Head of caudate nucleus (tissue), 42 donors: ENCODE data around the gene NELFB.

Experiments used
- DNase-seq, 42 donors: peaks; one replicate each; pipeline versions ENCODE4 v3.0.0 to v3.0.0-alpha.2; 2020 to 2021; ENCODE audit warnings: mixed read lengths in 7 of 42
- intact Hi-C: fragments of 100-400 bp; cut with DNase I; formaldehyde crosslinking; loops from one replicate; pipeline ENCODE4 v1.15.0; 2022

The NELFB gene

DNA sequence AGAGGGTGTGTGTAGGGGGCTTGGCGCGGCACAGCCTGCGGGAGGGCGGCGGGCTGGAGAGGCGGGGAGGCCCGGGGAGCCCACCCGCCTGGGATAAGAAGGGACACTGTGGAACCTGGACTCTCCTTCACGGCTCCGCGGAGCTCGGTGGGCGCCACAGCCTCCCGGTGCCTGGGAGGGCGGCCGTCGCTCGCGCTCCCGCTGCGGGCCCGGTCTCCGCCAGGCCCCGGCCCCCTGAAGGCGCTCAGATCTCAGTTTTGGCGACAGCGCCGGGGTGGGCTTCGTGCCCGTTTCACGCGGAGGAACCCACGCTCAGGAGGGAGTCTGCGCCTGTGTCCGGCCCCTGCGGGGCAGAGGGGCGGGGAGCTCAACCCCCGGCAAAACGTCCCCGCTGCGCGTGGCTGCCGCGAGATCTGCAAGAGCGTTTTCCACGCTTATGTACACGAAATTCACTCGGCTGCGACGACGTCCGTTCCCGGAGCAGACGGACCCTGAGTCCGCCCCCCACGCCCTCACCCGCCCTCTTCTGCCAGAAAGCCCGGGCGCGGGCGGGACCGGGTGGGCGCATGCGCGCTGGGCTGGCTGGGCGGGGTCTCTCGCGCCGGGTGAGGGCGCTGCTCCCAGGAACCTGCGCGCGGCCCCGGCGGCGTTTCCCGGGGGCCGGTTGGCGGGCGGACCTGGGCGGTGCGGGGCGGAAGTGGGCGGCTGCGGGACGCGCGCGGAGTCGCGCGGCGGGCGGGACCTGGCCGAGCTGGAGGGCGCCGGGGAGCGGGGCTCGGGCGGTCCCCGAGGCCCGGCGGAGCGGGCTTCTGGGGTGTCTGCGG is at the start of gene NELFB:
Gene NELFB, plus strand, starts transcription at position 704 of the 824 bp plus-strand sequence.
- intact Hi-C loops = loop anchor here (2.0 kb wide), 1 partner anchor 14 kb away; the partner anchor contains the start of gene TUBB4B
- DNase-seq = peak; percentile 74 to 99 (median 96)

- intact Hi-C loops = no loop called here
- no peak for DNase-seq
Observed at GRCh38 chr9:137206602-137207001, 48.5 kb upstream of the NELFB start.

GRCh38 chr9:137211532-137211931 is 43.6 kb upstream of the NELFB start:
- DNase-seq = no peak
- intact Hi-C loops = no loop called here

- no peak for DNase-seq
- intact Hi-C loops = no loop called here
Observed at GRCh38 chr9:137212520-137212919, 42.6 kb upstream of the NELFB start.

GRCh38 chr9:137213160-137214060 is 41.7 kb upstream of the NELFB start:
- DNase-seq = peak in 3 of 42 donors; percentile 36 to 47 (median 43)
- intact Hi-C loops = no loop called here

DNA sequence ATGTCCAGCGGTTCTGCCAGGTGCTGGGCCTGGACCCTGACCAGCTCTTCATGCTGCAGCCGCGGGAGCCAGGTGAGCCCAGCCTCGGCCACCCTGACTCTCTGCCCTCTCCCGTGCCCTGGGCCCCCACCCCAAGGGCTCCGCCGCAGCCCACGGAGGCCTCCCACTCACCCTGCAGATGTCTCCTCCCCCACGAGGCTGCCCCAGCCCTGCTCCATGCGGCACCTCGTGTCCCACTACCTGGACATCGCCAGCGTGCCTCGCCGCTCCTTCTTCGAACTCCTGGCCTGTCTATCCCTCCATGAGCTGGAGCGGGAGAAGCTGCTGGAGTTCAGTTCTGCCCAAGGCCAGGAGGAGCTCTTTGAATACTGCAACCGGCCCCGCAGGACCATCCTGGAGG is 40.5 kb upstream of the NELFB start:
- DNase-seq = no peak
- intact Hi-C loops = no loop called here

DNA sequence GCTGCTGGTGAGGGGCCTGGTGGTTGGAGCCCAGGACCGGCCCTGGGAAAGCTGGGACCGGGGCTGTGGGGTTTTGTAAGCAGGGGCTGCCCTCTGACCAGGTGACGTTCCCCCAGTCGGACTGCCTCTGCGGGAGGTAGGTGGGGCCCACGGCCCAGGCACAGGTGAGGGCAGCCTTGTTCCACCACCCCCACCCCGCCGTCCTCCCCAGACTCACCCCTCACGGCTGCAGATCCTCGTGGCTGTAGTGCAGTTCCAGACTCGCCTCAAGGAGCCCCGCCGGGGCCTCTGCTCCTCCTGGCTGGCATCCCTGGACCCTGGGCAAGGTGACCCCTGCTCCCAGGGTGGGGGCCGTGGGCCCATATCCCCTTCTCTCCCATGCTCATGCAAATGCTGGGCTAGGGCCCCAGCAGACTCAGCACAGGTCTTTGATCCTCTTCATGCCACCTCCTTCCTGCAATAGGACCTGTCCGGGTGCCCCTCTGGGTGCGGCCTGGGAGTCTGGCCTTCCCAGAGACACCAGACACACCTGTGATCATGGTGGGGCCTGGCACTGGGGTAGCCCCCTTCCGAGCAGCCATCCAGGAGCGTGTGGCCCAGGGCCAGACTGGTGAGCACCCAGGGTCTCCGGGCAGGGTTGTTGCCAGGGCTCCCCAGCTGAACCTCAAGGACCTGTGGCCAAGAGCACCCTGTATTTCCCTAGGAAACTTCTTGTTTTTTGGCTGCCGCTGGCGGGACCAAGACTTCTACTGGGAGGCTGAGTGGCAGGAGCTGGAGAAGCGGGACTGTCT is 39.7 kb upstream of the NELFB start:
- no peak for DNase-seq
- intact Hi-C loops = no loop called here

- intact Hi-C loops = no loop called here
Observed at GRCh38 chr9:137216188-137216965, 38.8 kb upstream of the NELFB start.

DNA sequence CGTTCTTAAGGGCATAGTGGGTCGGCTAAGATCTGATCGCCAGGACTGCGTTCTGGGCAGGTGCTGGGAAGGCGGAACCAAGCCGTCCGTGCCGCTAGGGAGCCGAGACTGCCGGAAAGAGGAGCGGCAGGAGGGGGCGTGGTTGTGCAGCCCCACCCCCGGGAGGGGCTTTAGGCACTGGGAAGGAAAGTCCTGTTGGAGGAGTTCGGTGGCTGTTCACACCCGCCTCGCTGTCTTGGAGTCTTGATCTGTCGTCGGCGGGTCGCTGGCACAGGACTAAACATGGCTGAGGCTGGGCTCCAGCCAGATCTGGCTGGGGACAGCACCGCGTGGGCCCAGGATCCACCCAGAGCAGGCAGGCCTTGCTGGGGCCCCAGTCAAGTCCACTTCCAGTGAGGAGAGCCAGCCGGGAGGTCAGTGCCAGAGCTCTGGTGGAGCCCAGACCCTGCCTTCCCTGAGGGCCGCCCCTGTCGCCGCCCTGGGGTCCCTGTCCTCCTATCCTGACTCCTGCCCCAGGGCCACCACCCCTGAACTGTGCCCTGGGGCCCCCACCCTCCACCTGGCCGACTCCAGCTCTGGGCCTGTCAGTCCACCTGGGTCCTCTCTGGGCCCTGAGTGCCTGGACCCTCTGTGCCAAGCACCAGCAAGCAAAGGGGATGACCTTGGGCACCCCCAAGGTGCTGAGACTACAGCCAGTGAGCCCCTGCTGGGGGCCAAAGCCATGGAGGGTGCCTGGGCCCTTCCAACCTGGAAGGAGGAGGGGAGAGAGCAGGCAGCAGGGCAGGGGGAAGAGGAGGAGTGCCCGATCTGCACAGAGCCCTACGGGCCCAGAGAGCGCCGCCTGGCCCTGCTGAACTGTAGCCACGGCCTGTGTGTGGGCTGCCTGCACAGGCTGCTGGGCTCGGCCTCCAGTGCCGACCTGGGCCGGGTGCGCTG is 37.6 kb upstream of the NELFB start:
- intact Hi-C loops = no loop called here
- DNase-seq = no peak

More at GRCh38 chr9:137216188-137216965, 38.8 kb upstream of the NELFB start:
- no peak for DNase-seq

DNA sequence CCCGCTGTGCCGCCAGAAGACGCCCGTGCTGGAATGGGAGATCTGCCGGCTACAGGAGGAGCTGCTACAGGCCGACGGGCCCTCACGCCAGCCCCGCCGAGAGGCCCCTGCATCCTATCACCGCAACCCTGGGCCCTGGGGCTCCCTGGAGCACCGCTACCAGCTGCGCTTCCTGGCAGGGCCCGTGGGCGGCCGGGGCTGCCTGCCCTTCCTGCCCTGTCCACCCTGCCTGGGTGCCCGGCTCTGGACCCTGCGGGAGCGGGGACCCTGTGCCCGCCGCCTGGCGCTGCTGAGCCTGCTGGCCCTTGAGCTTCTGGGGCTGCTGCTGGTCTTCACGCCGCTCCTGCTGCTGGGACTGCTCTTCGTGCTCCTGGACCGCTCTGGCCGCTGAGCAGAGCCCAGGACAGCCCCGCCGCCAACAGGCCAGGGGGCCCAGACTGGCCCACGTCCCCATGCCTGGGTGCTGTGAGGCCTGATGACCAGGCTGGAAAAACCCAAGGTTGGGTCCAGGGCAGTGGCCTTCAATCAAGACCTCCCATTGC is 36.8 kb upstream of the NELFB start:
- DNase-seq = no peak
- intact Hi-C loops = no loop called here

DNA sequence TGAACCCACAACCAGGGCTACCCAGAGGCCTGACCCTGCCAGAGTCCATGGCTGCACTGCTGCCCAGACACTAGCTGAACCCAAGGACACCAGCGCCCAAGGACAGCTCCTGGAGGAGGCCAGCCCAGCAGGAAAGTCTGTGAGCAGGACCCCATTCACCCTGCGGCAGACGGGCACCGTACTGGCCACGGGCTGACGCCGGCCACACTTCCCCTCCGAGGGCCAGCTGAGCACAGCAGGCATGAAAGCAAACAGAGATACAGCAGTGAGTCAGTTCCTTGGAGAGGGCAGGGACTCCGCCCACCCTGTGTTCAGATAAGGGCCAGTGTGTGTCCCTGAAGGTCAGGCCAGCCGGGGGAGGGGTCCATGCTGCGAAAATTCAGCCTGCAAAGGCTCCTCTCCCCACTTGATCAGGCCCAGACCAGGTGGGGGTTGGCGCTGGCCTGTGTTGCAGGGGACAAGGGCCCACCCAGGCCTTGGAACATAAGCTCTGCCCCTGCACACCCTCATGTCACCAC is 36.3 kb upstream of the NELFB start:
- DNase-seq = no peak
- intact Hi-C loops = no loop called here

GRCh38 chr9:137219757-137220316 is 35.3 kb upstream of the NELFB start:
- no peak for DNase-seq
- intact Hi-C loops = no loop called here

DNA sequence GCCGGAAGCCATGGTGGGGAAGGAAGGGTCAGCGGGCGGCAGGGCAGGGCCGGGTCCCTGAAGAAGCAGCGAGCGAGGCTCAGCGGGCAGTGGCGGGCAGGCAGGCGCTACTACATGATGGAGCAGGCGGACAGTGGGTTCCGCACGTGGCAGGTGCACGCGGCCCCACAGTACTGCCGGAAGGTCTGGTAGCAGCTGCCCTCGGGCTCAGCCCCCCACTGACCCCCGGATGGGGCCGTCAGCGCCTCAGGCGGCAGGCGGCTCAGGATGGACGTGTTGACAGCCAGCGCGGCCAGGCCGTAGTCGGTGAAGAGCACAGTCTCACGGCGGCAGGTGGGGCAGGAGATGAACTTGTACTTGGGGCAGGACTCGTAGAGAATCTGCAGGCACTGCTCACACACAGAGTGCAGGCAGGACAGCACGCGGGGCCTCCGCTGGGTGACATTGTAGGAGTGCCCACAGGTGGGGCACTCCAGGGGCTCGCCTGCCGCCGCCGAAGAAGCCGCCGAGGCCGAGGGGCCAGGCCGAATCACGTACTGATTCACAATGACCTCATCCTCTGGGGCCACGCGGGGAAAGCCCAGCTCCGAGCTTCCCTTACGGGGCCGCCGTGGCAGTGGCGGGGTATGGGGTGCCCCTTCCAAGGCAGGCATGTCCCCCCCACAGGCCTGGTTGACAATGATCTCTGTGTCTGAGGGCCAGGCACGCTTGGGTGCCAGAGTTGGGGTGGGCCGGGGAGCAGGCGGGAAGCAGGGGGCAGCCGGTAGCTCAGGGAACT is 34.6 kb upstream of the NELFB start:
- intact Hi-C loops = no loop called here
- peak in 1 of 42 donors; percentile 18 for DNase-seq

DNA sequence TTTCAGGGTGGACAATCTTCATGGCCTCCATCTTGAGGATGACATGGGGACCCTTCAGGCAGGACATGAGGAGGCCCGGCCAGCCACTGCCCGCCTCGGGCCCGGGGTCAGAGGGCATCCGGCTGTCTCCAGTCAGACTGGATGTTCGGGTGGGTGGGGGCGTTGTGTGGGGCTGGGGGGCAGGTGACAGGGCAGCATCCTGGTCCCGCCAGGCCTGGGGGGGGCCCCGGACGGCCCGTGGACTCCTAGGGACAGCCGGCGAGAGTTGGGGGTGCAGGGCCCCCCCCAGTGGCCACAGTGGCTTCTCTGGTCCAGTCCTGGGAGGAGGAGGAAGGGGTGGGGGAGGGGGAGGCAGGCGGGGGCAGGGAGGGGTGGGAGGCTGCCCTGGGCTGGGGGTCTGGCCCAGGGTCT is 34.0 kb upstream of the NELFB start:
- intact Hi-C loops = no loop called here
- DNase-seq = no peak

- intact Hi-C loops = no loop called here
- DNase-seq = peak in 1 of 42 donors; percentile 20
Observed at GRCh38 chr9:137221506-137222111, 33.5 kb upstream of the NELFB start.
